Measurements from ENCODE around the gene RNF40. TPM values are rescaled to one million over a fixed set of nuclear protein-coding genes. Genes with fewer than 3 reads are reported as not detected.

RNF40 gene
- total RNA-seq, 2 donors from 2014 or later, result 94.6 to 117 TPM

GRCh38 chr16:30743716-30744115 lies 18.4 kb upstream of the RNF40 start:
- no peak for TF ChIP-seq CTCF (IDR thresholded peaks at IDR 0.05)
- Histone ChIP-seq H3K27ac (peak overlapping the region; percentile 76), H3K4me1 (peaks cover 16% of the 10 kb centered on the region), H3K9ac (ENCODE audit: low read depth in 2 of 2, low read length in 2 of 2) (no peak overlapping the region), H3K4me3 (no peak overlapping the region), H3K36me3 (peaks cover 5% of the 10 kb centered on the region), H3K27me3 (no peaks in the 10 kb centered on the region), H3K9me3 (no peaks in the 10 kb centered on the region)
- intact Hi-C loops (cut with DNase I), result no loop called here
- no peak for DNase-seq

GRCh38 chr16:30744183-30744582 lies 17.9 kb upstream of the RNF40 start:
- Histone ChIP-seq H3K27me3 (no peaks in the 10 kb centered on the region), H3K27ac (peak overlapping the region; percentile 76), H3K36me3 (peaks cover 5% of the 10 kb centered on the region), H3K4me1 (peaks cover 16% of the 10 kb centered on the region), H3K9me3 (no peaks in the 10 kb centered on the region), H3K4me3 (no peak overlapping the region), H3K9ac (ENCODE audit: low read depth in 2 of 2, low read length in 2 of 2) (peak overlapping the region in 1 of 2 donors; percentile 34)
- no peak for DNase-seq
- no peak for TF ChIP-seq CTCF (IDR thresholded peaks at IDR 0.05)
- intact Hi-C loops (cut with DNase I), result no loop called here

GRCh38 chr16:30745082-30745481 lies 17.0 kb upstream of the RNF40 start:
- TF ChIP-seq CTCF (IDR thresholded peaks at IDR 0.05), result no peak
- Histone ChIP-seq H3K4me1 (peaks cover 11% of the 10 kb centered on the region), H3K27ac (peak overlapping the region; percentile 76)

GRCh38 chr16:30746638-30747175 lies 15.4 kb upstream of the RNF40 start:
- no peaks in the 10 kb centered on the region for H3K27me3 ChIP-seq
- H3K9ac ChIP-seq (ENCODE audit: low read depth in 2 of 2, low read length in 2 of 2), result peak overlapping the region in 1 of 2 donors; percentile 22
- no peak for TF ChIP-seq CTCF (IDR thresholded peaks at IDR 0.05)
- H3K9me3 ChIP-seq, result no peaks in the 10 kb centered on the region
- H3K4me1 ChIP-seq, result peaks cover 9% of the 10 kb centered on the region
- intact Hi-C loops (cut with DNase I), result no loop called here
- no peak for DNase-seq
- H3K27ac ChIP-seq, result peak overlapping the region; percentile 92
- H3K36me3 ChIP-seq, result peaks cover 7% of the 10 kb centered on the region
- H3K4me3 ChIP-seq, result no peak overlapping the region

More at GRCh38 chr16:30745082-30745481, 17.0 kb upstream of the RNF40 start:
- Histone ChIP-seq H3K9me3 (no peaks in the 10 kb centered on the region), H3K27me3 (no peaks in the 10 kb centered on the region), H3K9ac (ENCODE audit: low read depth in 2 of 2, low read length in 2 of 2) (peak overlapping the region in 1 of 2 donors; percentile 32), H3K36me3 (no peaks in the 10 kb centered on the region), H3K4me3 (no peak overlapping the region)
- DNase-seq, result peak; percentile 59
- intact Hi-C loops (cut with DNase I), result no loop called here

- H3K36me3 ChIP-seq, result peaks cover 7% of the 10 kb centered on the region
- no peak for DNase-seq
- intact Hi-C loops (cut with DNase I), result no loop called here
Measured at GRCh38 chr16:30747331-30747730, 14.8 kb upstream of the RNF40 start.

More at GRCh38 chr16:30747331-30747730, 14.8 kb upstream of the RNF40 start:
- Histone ChIP-seq H3K27ac (peak overlapping the region; percentile 92), H3K9ac (ENCODE audit: low read depth in 2 of 2, low read length in 2 of 2) (peak overlapping the region; percentile 53 to 91), H3K4me3 (peak overlapping the region; percentile 74), H3K9me3 (no peaks in the 10 kb centered on the region), H3K27me3 (no peaks in the 10 kb centered on the region), H3K4me1 (peaks cover 9% of the 10 kb centered on the region)
- TF ChIP-seq CTCF (IDR thresholded peaks at IDR 0.05), result no peak

Measured in colonic mucosa (tissue), 4 donors.